Colonic mucosa (tissue), 4 donors: ENCODE data around the gene TMEM92. TPM values are rescaled to one million over a fixed set of nuclear protein-coding genes. Genes with fewer than 3 reads are reported as not detected.

Experiments used
- DNase-seq: peaks from one replicate; pipeline ENCODE4 v3.0.0-alpha.2; 2020
- H3K27ac ChIP-seq: fragments of 200-600 bp; one replicate; pipeline ENCODE4 v1.8.0; 2021
- H3K27me3 ChIP-seq: fragments of 200-600 bp; one replicate; pipeline ENCODE4 v1.8.0; 2021
- H3K36me3 ChIP-seq: fragments of 200-600 bp; one replicate; pipeline ENCODE4 v1.8.0; 2021
- H3K4me1 ChIP-seq: fragments of 200-600 bp; one replicate; pipeline ENCODE4 v1.8.0; 2021; ENCODE audit warnings: mild to moderate bottlenecking
- H3K4me3 ChIP-seq: fragments of 200-600 bp; one replicate; pipeline ENCODE4 v1.8.0; 2021
- H3K9ac ChIP-seq, 2 donors: one replicate each; pipeline ENCODE4 v1.7.0; 2013; ENCODE audit warnings: control low read depth in 2 of 2, low read depth in 2 of 2, low read length in 2 of 2
- H3K9me3 ChIP-seq: fragments of 200-600 bp; one replicate; pipeline ENCODE4 v1.8.0; 2021
- intact Hi-C: fragments of 100-400 bp; cut with DNase I; formaldehyde crosslinking; loops from one replicate; pipeline ENCODE4 v1.14.1; 2022
- total RNA-seq, 2 donors: library from RNA; stranded (reverse); fragmentation: NEBNext Ultra II Directional in 1 of 2; extraction: Animal tissue kit (Norgen Biotek cat#: 25700) in 1 of 2; gene quantifications; one replicate each; pipeline ENCODE4 v1.2.1, GENCODE V29; 2021
- TF ChIP-seq, protein P1 (sequence below): fragments of 200-600 bp; IDR thresholded peaks from one replicate; pipeline ENCODE4 v1.8.0; 2022; ENCODE audit warnings: antibody characterized with exemption, mild to moderate bottlenecking
- donor health status: healthy.
- donor health status: DM: no; HTN: no; CAD: no.
- donor health status: DM: no; HTN: no; CAD: no.

TMEM92 gene
- total RNA-seq, 2 donors from 2014 or later = 11.1 to 18.5 TPM

DNA sequence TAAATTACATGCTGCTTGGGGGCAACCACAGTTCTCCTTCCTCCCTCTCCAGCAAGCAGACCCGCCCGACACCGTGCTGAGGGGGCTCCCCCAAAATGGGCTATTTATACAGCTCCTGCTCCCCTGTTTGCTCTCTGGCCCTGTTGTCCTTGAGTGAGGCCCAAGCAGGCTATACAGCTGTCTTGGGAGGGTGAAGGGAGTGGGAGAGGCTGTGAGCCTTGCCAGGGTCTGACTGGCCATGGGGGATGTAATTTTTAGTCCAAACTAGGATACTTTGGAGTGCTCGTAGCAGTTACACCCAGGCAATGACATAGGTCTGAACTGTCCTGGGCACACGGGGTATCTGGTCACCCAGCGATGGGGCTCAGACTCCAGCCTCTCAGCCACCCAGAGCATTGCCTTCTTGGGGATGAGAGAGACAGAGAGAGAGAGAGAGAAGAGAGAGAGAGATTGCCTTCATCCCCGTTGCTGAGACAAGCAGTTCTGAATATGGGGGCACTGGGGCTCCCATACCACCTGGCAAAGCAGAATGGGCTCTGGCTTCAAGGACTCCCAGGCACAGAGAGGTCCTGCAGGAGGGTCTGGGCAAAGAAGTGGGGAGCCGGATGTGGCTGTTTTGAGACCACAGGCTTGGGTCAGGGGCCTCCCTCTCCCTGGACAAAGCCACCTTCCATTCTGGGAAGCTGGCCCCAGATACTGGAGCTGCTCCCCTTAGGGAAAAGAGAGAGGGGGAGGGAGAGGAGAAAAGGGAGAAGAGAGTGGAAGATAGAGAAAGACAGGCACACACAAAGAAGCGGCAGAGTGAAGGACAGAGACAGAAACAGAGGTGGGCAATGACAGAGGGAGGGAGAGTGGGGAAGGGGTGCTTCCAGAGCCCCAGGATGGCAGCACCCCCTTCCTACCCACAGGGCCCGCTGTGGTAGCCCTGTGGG, 10.7 kb upstream of the TMEM92 start:
- Histone ChIP-seq H3K27ac (no peak overlapping the region), H3K4me3 (no peak overlapping the region), H3K9me3 (no peaks in the 10 kb centered on the region), H3K4me1 (no peaks in the 10 kb centered on the region), H3K27me3 (no peaks in the 10 kb centered on the region), H3K9ac (no peak overlapping the region), H3K36me3 (no peaks in the 10 kb centered on the region)
- intact Hi-C loops = no loop called here
- DNase-seq = no peak
- TF ChIP-seq, protein P1, sequence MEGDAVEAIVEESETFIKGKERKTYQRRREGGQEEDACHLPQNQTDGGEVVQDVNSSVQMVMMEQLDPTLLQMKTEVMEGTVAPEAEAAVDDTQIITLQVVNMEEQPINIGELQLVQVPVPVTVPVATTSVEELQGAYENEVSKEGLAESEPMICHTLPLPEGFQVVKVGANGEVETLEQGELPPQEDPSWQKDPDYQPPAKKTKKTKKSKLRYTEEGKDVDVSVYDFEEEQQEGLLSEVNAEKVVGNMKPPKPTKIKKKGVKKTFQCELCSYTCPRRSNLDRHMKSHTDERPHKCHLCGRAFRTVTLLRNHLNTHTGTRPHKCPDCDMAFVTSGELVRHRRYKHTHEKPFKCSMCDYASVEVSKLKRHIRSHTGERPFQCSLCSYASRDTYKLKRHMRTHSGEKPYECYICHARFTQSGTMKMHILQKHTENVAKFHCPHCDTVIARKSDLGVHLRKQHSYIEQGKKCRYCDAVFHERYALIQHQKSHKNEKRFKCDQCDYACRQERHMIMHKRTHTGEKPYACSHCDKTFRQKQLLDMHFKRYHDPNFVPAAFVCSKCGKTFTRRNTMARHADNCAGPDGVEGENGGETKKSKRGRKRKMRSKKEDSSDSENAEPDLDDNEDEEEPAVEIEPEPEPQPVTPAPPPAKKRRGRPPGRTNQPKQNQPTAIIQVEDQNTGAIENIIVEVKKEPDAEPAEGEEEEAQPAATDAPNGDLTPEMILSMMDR = no peak

DNA sequence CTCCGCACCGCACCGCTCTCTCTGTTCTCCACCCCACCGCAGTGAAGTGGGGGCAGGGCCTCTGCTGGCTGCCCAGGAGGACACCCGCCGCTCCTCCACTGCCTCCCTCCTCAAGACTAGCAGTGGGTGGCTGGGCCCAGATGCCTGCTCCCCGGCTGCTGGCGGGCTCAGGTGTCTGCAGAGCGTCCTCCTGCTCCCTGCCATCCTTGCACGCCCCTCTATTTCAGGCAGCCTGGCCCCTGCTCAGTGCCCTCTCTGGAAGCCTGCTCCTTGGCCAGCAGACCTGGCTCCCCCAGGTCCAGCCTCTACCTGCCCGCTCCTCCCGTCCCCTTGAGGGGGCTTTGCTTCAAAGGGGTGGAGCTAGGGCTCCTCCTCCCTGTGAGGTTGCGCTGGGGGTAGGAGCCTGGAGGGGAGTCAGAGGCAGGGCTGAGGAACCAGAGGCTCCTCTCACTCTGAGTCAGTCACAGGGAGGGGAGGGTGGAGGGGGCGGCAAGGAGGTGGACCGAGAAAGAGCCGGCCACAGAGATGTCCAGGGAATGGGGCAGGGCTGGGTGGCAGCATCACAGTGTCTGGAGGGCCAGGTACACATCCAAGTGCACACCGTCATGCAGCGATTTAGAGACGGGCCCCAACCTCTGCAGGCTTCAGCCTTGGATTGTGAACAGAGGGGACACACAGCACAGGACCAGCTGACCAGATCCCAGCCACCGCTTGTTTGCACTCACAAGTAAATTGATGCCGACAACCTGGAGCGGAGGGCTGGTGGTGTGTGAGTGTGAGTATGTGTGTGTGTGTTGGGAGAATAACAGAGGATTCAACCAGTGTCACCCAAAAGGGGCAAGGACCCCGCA, 9.8 kb upstream of the TMEM92 start:
- TF ChIP-seq, protein P1 = no peak
- intact Hi-C loops = no loop called here
- Histone ChIP-seq H3K27ac (no peak overlapping the region), H3K9me3 (no peaks in the 10 kb centered on the region), H3K9ac (no peak overlapping the region), H3K4me1 (no peaks in the 10 kb centered on the region), H3K4me3 (no peak overlapping the region), H3K27me3 (no peaks in the 10 kb centered on the region), H3K36me3 (no peaks in the 10 kb centered on the region)
- peak; percentile 17 for DNase-seq

DNA sequence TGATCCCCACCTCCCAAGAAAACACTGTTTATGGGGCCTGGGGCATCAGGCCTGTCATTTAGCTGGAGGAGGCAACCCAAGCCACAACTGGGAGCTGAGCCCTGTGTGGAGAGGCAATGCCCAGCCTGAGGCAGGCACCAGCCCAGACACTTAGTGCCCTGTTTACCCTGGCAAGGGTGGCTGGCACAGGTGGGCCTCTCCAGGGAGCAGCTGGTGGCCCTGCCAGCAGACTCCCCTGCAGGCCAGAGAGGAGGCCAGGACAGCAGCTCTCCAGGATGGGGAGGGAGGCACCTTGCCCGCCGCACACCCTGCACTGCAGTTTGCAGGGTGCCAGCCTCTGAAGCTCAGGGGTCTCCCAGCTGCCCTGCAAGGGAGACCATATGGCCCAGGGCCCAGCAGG, 9.1 kb upstream of the TMEM92 start:
- no peaks in the 10 kb centered on the region for H3K4me1 ChIP-seq
- H3K36me3 ChIP-seq = no peaks in the 10 kb centered on the region
- intact Hi-C loops = no loop called here
- H3K4me3 ChIP-seq = no peak overlapping the region
- no peaks in the 10 kb centered on the region for H3K9me3 ChIP-seq
- TF ChIP-seq, protein P1 = no peak
- H3K27me3 ChIP-seq = no peaks in the 10 kb centered on the region
- no peak overlapping the region for H3K9ac ChIP-seq
- H3K27ac ChIP-seq = no peak overlapping the region
- DNase-seq = no peak

DNA sequence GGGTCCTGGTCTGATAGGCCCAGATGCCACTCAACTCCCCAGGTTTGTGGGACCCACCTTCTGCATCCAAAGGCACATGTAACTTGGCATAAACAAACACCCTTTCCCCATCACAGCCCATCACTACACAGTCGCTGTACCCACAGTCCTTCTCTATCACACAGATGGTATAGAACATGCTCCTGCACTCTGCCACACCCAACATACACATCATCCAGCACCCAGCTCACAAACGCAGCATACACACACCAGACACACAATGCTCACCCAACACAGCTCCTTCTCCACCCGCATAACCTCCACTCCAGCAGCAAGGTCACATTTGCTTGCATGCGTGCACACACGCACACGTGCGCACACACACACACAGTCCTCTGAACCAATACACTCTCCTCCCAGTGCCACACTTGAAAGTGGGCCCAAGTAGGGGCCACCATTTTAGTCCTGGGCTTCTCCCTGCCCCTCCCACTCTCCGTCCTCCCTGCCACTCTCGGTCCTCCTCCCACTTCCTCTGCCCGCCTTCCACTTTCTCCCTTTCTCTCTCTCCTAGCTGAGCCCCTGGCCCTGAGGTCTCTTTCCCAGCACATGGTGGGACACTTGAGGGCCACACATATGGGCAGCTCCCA, 8.5 kb upstream of the TMEM92 start:
- no peaks in the 10 kb centered on the region for H3K27me3 ChIP-seq
- intact Hi-C loops = no loop called here
- peak; percentile 19 for DNase-seq
- no peak overlapping the region for H3K4me3 ChIP-seq
- TF ChIP-seq, protein P1 = no peak
- H3K27ac ChIP-seq = no peak overlapping the region
- H3K9ac ChIP-seq = no peak overlapping the region
- H3K36me3 ChIP-seq = no peaks in the 10 kb centered on the region
- H3K9me3 ChIP-seq = no peaks in the 10 kb centered on the region
- no peaks in the 10 kb centered on the region for H3K4me1 ChIP-seq

DNA sequence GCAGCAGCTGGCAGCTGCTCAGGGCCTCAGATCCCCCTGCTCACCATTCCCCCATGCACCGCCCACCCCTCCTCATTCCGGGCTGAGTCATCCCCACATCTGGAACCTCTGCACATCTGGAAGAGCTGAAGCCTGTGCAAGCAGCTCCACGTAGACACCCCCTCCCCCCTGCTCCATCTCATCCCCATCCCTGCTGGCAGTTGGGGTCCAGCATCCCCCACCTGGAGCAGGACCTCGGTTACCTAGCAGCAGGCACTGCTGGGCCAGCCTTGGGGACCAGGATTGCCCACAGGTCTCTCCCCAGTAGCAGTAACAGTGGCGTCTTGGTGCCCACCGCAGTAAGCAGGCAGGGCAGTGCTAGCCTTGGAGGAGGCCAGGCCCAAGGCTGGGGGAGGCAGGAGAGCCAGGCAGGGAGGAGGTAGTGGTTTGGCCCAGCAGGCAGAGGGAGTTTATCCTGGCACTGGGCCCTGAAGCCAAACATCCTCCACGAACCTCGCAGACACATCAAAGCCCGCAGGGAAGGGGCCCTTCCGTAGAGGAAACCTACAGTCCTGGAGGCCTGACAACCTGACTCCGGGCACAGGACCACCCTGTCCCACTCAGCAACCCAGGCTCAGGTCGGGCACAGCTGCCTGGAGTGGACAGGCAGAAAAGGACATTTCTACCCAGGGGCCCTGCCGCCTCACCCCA, 7.7 kb upstream of the TMEM92 start:
- H3K27ac ChIP-seq = peak overlapping the region; percentile 17
- TF ChIP-seq, protein P1 = no peak
- H3K4me1 ChIP-seq = no peaks in the 10 kb centered on the region
- H3K9ac ChIP-seq = no peak overlapping the region
- H3K27me3 ChIP-seq = no peaks in the 10 kb centered on the region
- intact Hi-C loops = no loop called here
- H3K9me3 ChIP-seq = no peaks in the 10 kb centered on the region
- H3K36me3 ChIP-seq = no peaks in the 10 kb centered on the region
- H3K4me3 ChIP-seq = no peak overlapping the region
- peak; percentile 40 for DNase-seq
